NCI-H69 (cell line): ENCODE results near the gene GRSF1.
"Not testable (repeated sequence)": the region's sequence is repeated elsewhere in the genome, so short reads cannot be mapped to it uniquely, and the experiment has no call there.

Source experiments
- DNase-seq: peaks from one replicate; lab custom pipeline; 2025; lab: John Stamatoyannopoulos, UW

Gene GRSF1

DNA sequence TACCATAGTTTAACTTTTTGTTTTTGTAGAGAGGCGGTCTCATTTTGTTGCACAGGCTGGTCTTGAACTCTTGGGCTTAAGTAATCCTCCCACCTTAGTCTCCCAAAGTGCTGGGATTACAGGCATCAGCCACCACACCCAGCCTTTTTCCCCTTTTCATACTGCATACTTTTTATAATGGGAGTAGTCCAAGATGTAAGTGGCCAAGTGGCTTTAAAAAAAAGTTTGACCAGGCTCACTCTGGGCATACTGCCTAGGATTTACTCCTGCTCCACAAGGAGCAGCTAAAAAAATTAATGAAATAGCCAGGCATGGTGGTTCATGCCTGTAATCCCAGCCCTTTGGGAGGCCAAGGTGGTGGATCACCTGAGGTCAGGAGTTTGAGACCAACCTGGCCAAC, 6.0 kb downstream of the GRSF1 start:
- DNase-seq = no peak

GRCh38 chr4:70831293-70831692, 8.4 kb downstream of the GRSF1 start:
- DNase-seq = no peak

GRCh38 chr4:70830054-70830453, 9.6 kb downstream of the GRSF1 start:
- no peak for DNase-seq

DNA sequence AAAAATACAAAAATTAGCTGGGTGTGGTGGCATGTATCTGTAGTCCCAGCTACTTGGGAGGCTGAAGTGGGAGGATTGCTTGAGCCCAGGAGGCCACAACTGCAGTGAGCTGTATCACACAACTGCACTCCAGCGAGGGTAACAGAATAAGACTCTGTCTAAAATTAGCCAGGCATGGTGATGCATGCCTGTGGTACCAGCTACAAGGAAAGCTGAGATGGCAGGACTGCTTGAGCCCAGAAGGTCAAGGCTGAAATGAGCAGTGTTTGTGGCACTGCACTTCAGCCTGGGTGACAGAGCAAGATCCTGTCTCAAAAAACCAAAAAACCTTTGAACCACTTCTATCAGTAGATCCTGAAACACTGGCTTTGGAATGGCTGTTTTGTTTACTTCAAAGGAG, 10.2 kb downstream of the GRSF1 start:
- DNase-seq = no peak

DNA sequence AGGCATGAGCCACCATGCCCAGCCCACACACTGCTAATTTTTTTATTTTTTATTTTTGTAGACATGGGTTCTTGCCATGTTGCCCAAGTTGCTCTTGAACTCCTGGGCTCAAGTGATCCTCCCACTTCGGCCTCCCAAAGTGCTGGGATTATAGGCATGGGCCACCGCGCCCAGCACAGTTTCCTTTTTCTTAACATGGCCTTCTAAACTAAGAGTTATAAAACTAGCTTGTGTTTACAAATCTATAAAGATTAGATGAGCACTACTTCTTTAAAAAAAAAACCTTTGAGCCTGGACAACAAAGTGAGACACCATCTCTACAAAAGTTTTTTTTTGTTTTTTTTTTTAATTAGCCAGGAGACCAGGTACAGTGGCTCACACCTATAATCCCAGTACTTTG, 10.7 kb downstream of the GRSF1 start:
- DNase-seq = no peak

GRCh38 chr4:70818921-70819320, 20.8 kb downstream of the GRSF1 start:
- no peak for DNase-seq

DNA sequence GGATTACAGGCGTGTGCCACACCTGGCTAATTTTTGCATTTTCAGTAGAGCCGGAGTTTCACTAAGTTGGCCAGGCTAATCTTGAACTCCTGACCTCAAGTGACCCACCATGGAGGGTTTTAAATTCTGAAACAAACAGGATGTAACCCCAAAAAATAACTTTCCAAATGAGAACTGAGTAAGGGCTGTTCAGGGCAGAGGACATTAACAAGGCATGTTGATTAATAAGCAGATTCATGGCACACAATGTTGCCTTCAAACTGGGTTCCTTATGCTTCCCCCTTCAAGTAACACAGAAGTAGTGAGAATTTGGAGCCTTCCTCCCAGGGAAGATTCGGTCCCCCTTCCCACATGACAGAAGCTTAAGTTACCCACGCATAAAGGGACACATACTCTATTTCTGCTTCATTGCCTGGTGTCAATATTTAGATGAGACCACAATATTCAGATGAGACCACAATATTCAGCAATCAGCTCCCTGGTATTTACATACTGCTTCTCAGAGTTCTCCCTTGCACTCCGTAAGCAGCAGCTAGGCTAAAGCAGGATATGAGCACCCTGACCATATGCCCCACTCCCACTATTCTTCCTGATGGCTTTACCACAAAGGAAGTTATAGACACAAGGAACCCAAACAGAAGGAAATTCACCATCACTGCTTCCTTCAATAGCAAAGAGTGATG, 21.4 kb downstream of the GRSF1 start:
- DNase-seq = no peak

DNA sequence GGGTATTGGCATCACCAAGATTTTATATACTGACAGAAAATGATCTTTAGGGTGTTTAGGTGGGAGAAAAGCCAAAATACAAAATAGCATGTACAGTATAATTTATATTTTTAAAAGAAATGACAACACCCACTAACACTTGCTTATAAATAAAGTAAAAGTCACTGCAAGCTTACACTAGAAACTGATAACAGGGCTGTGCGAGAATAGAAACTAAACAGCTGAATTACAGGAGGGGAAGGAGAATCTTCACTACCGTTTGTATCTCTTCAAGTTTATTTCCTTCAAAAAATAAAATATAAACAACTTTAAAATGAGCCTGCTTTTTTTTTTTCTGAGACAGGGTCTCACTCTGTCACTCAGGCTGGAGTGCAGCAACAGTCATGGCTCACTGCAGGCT, 22.8 kb downstream of the GRSF1 start:
- DNase-seq = no peak

- DNase-seq = no peak
Observed at GRCh38 chr4:70815370-70815769, 24.3 kb downstream of the GRSF1 start.

- DNase-seq = no peak
Observed at GRCh38 chr4:70808151-70808550, 31.5 kb downstream of the GRSF1 start.

DNA sequence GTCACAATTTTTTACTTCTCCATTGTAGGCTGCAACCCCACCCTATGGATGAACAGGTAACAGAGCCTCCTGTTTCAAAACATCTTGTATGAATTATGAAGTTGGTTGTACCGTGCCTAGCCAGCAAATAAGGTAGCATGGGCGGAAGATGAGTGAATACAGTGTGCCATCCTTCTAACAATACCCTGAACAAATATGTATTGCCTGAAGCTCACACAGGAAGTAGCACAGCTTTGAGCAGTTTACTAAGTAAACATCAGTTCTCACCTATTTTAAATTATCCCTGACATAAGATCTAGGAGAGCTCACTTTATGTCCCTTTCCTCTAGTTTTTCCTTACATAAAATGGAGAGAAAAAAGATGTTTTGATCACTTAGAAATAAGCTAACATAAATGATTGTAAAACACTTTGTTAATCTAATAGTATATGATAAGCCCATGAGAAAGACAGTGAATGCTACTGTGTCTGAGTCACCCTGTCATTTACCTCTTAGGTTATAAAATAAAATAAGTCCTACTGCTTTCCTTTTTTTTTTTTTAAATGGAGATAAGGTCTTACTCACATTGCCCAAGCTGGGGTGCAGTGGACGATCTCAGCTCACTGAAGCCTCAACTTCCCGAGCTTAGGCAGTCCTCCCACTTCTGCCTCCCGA, 36.6 kb downstream of the GRSF1 start:
- peak; percentile 40 for DNase-seq

GRCh38 chr4:70801265-70801809, 38.4 kb downstream of the GRSF1 start:
- DNase-seq = no peak

- DNase-seq = no peak
Observed at GRCh38 chr4:70793626-70794025, 46.1 kb downstream of the GRSF1 start.

- DNase-seq = no peak
Observed at GRCh38 chr4:70788733-70789132, 51.0 kb downstream of the GRSF1 start.

DNA sequence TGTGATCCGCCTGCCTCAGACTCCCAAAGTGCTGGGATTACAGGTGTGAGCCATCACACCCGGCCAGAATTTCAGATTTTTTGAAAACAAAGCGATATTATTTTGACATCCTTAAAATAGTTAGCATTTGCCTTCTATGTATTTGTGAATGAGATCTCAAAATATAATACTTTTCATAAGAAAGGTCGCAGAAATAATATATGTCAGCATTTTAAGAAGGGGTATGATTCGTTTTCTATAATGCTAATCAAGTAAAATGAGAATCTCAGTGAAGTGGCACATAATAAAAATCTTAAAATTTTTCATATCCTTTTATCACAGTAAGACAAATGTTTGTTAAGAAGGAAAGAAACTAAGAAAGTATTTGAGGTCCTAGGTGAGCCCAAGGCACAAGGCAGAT, 52.2 kb downstream of the GRSF1 start:
- DNase-seq = no peak

- no peak for DNase-seq
Observed at GRCh38 chr4:70783096-70783495, 56.6 kb downstream of the GRSF1 start.

DNA sequence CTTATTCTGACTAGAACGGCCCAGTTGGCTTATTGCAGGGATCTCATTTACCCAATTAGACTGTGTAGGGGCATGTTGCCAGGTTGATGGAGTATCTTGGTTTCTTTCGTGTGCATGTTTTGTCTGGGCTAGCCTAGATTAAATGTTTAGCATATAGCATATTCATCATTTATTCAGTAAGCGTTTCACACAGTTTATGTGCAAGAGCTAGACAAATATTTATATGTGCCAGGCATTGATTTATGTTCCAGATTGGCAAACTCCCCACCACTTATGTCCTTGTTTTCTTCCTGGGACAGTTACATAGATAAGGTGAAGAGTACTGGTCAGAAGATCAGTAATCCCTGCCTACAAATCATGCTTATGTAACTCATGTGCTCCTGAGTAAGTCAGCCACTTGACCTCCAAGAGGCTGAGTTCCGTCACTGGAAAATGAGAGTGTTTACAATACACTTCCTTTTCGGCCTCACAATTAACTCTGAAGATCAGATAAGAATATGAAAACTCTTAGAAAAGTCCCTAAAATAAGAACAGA, 60.7 kb downstream of the GRSF1 start:
- DNase-seq = no peak

DNA sequence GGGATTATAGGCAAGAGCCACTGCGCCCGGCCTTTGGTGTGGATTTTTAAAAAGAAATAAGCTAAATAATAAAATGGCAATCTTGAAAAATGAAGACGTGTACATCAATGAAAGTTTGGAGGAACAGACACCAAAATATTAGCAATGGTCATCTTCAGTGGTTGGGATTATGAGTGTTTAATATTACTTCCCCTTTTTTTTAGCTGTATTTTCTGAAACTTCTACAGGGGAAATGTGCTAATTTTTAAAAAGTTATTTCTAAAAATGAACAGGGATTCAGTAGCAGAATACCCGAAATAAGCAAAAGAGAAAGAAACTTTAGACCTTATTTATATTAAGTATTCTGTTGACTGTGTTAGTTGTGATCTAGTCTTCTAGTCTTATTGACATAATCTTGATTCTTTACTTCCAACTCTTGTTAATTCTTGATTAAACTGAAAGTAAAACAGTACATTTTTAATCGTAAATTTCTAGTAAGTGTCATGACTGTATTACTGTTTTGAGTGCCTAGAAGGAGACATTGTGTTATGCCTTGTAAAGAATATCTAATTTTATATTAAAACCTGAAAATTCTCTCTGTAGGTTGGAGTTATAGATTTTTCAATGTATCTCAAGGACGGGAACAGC, 66.6 kb downstream of the GRSF1 start:
- no peak for DNase-seq

GRCh38 chr4:70769396-70769795, 70.3 kb downstream of the GRSF1 start:
- not testable (repeated sequence) for DNase-seq

- no peak for DNase-seq
Observed at GRCh38 chr4:70768301-70768948, 71.3 kb downstream of the GRSF1 start.
